K562 (cell line): ENCODE data around the gene ALG5. TPM values are rescaled to one million over a fixed set of nuclear protein-coding genes. Genes with fewer than 3 reads are reported as not detected.

Source experiments
- ATAC-seq: fragments of 200-7000 bp; cut with Tn5 transposase; 3 replicates; pipeline ENCODE4 v1.9.1; 2020; ENCODE audit warnings: moderate library complexity
- BruUV-seq: library from RNA; stranded (reverse); fragments of 400-500 nt; replicated peaks from 2 replicates; lab custom pipeline; 2021; lab: Mats Ljungman, UMichigan
- CTCF ChIA-PET: fragments of 300-600 bp; formaldehyde crosslinking; extraction: SDS; loops from one replicate; lab custom pipeline; 2021; ENCODE audit warnings: low intra/inter-chr PET ratio; lab: Yijun Ruan, JAX
- POLR2A ChIA-PET: fragments of 300-600, 350-650 bp; sonication (Branson Sonifier 250); formaldehyde crosslinking; extraction: SDS; loops from one replicate; lab custom pipeline; 2021; ENCODE audit warnings: antibody characterized with exemption, inconsistent platforms; lab: Yijun Ruan, JAX
- DNase-seq, 4 experiments: peaks; one replicate each; pipeline versions ENCODE4 v3.0.0 to v3.0.0-alpha.2; 2011 to 2018; ENCODE audit warnings: low spot score in 3 of 4, mixed read lengths in 3 of 4; ENCODE audit errors: extremely low read depth in 1 of 4
- FAIRE-seq: peaks from 2 replicates; lab custom pipeline; 2011; peaks lifted over from hg19 to GRCh38; lab: Jason Lieb, UNC
- H2AFZ ChIP-seq: 2 replicates; pipeline ENCODE4 v1.6.0; 2011; ENCODE audit warnings: low read depth, low read length, control low read depth, inconsistent platforms
- H3K27ac ChIP-seq: fragments of 200-600 bp; 3 replicates; pipeline ENCODE4 v1.8.0; 2011; ENCODE audit warnings: low read depth, mild to moderate bottlenecking, control low read depth, inconsistent platforms, low read length, moderate library complexity, mixed read lengths; ENCODE audit errors: extremely low read depth
- H3K27me3 ChIP-seq, 2 experiments: fragments of 300-600 bp in 1 of 2; 2 replicates in 1 of 2; 3 replicates in 1 of 2; pipeline versions ENCODE4 v1.6.0 to v1.8.0; 2011; ENCODE audit warnings: inconsistent platforms in 2 of 2, low read length in 2 of 2, mild to moderate bottlenecking in 1 of 2, mixed read lengths in 1 of 2, moderate library complexity in 1 of 2; ENCODE audit not compliant: control insufficient read depth in 2 of 2, insufficient read depth in 2 of 2
- H3K36me3 ChIP-seq: fragments of 300-600 bp; 3 replicates; pipeline ENCODE4 v1.8.0; 2011; ENCODE audit warnings: mild to moderate bottlenecking, low read length, inconsistent platforms; ENCODE audit not compliant: control insufficient read depth, insufficient read depth
- H3K4me1 ChIP-seq, 2 experiments: fragments of 200-600 bp in 1 of 2; replicated peaks in 1 of 2; 2 replicates in 1 of 2; 3 replicates in 1 of 2; pipeline versions ENCODE4 v1.5.1 to v1.8.0; 2011; ENCODE audit warnings: inconsistent platforms in 2 of 2, low read length in 2 of 2, mild to moderate bottlenecking in 1 of 2, mixed read lengths in 1 of 2, moderate library complexity in 1 of 2; ENCODE audit not compliant: control insufficient read depth in 2 of 2, insufficient read depth in 2 of 2
- H3K4me2 ChIP-seq: 2 replicates; pipeline ENCODE4 v1.6.1; 2011; ENCODE audit warnings: low read length, control low read depth, inconsistent platforms, mixed read lengths; ENCODE audit not compliant: insufficient read depth
- H3K4me3 ChIP-seq: fragments of 200-600 bp; sonication (generic), shearing (Covaris generic); 2 replicates; pipeline ENCODE4 v1.5.1; 2016; ENCODE audit warnings: control low read depth, inconsistent platforms
- H3K79me2 ChIP-seq: fragments of 200-600 bp; 3 replicates; pipeline ENCODE4 v1.8.0; 2011; ENCODE audit warnings: low read length, inconsistent platforms; ENCODE audit not compliant: control insufficient read depth, insufficient read depth
- H3K9ac ChIP-seq, 2 experiments: 2 replicates each; pipeline versions ENCODE4 v1.6.0 to v1.6.1; 2011; ENCODE audit warnings: low read depth in 2 of 2, low read length in 2 of 2, control low read depth in 1 of 2, inconsistent platforms in 1 of 2, mild to moderate bottlenecking in 1 of 2, mixed read lengths in 1 of 2; ENCODE audit not compliant: insufficient read depth in 1 of 2
- H3K9me1 ChIP-seq: one replicate; pipeline ENCODE4 v1.6.0; 2011; ENCODE audit warnings: inconsistent platforms, mild to moderate bottlenecking, low read length, moderate library complexity; ENCODE audit not compliant: control insufficient read depth, insufficient read depth
- H3K9me3 ChIP-seq: replicated peaks from 2 replicates; pipeline ENCODE4 v1.5.1; 2011; ENCODE audit warnings: low read depth, low read length, inconsistent platforms; ENCODE audit not compliant: control insufficient read depth, insufficient read depth
- H4K20me1 ChIP-seq: replicated peaks from 2 replicates; pipeline ENCODE4 v1.6.1; 2011; ENCODE audit warnings: low read length, inconsistent platforms, mixed read lengths; ENCODE audit not compliant: control insufficient read depth, insufficient read depth
- ATF1 ChIP-seq, 2 experiments: fragments of 450-650 bp in 1 of 2; IDR thresholded peaks; 2 replicates each; pipeline ENCODE4 v1.6.1; 2016; ENCODE audit warnings: missing compliant biosample characterization in 1 of 2, missing genetic modification characterization in 1 of 2
- BACH1 ChIP-seq: fragments of 200-800 bp; sonication (Bioruptor generic); IDR thresholded peaks from 2 replicates; pipeline ENCODE4 v1.6.1; 2016; ENCODE audit warnings: missing genetic modification characterization, missing compliant biosample characterization
- CAMTA2 ChIP-seq: fragments of 250-450 bp; sonication (Bioruptor Pico); conservative IDR thresholded peaks from 2 replicates; pipeline ENCODE4 v1.5.1; 2022
- CHD2 ChIP-seq: IDR thresholded peaks from 2 replicates; pipeline ENCODE4 v1.6.1; 2011; ENCODE audit warnings: low read depth, low read length
- EGR1 ChIP-seq: fragments of 450-650 bp; conservative IDR thresholded peaks from 2 replicates; pipeline ENCODE4 v1.6.1; 2017; ENCODE audit warnings: mild to moderate bottlenecking
- ESRRB ChIP-seq: fragments of 250-450 bp; sonication (Bioruptor Pico); IDR thresholded peaks from 2 replicates; pipeline ENCODE4 v1.5.0; 2020; ENCODE audit warnings: mild to moderate bottlenecking, moderate library complexity, borderline replicate concordance
- FOS ChIP-seq: IDR thresholded peaks from 3 replicates; pipeline ENCODE4 v1.6.1; 2011; ENCODE audit not compliant: insufficient read length; ENCODE audit errors: extremely low read depth
- FOXP4 ChIP-seq: sonication (generic); formaldehyde crosslinking; IDR thresholded peaks from 2 replicates; pipeline ENCODE4 v1.8.0; 2022; ENCODE audit warnings: mild to moderate bottlenecking, missing genetic modification reagents, borderline replicate concordance
- GTF2B ChIP-seq: IDR thresholded peaks from 2 replicates; pipeline ENCODE4 v1.6.1; 2011; ENCODE audit not compliant: insufficient read length; ENCODE audit errors: extremely low read depth
- ID3 ChIP-seq, 2 experiments: fragments of 250-450 bp in 1 of 2; fragments of 450-650 bp in 1 of 2; sonication (Bioruptor Pico) in 1 of 2; IDR thresholded peaks; 2 replicates each; pipeline versions ENCODE4 v1.6.1 to v1.8.0; 2016 to 2021; ENCODE audit warnings: mild to moderate bottlenecking in 2 of 2, moderate library complexity in 2 of 2, missing compliant biosample characterization in 1 of 2, missing genetic modification characterization in 1 of 2
- NELFE ChIP-seq: IDR thresholded peaks from 2 replicates; pipeline ENCODE4 v1.6.1; 2011; ENCODE audit warnings: mild to moderate bottlenecking; ENCODE audit not compliant: insufficient read depth, insufficient read length
- TFAP4 ChIP-seq: sonication (generic); formaldehyde crosslinking; IDR thresholded peaks from 2 replicates; pipeline ENCODE4 v1.8.0; 2022; ENCODE audit warnings: missing genetic modification reagents, mild to moderate bottlenecking, moderate library complexity, borderline replicate concordance
- TRIM24 ChIP-seq, 2 experiments: fragments of 450-650 bp; IDR thresholded peaks; 2 replicates each; pipeline ENCODE4 v1.6.1; 2016
- ZNF121 ChIP-seq: sonication (generic); formaldehyde crosslinking; conservative IDR thresholded peaks from 2 replicates; pipeline ENCODE4 v1.8.0; 2022; ENCODE audit warnings: missing genetic modification reagents
- WGBS: fragments of 100-300 bp; shearing (Covaris generic); methylation state at CpG from one replicate; pipeline ENCODE4 v1.1.6; 2016; ENCODE audit warnings: low coverage, mixed read lengths; ENCODE audit not compliant: insufficient coverage; ENCODE audit errors: missing lambda C conversion rate; 5-methylcytosine and 5-hydroxymethylcytosine counted together
- in situ Hi-C: fragments of 300-500 bp; cut with MboI; formaldehyde crosslinking; loops from 4 replicates; pipeline ENCODE4 v1.15.0; 2018; ENCODE audit warnings: inconsistent platforms, mixed read lengths
- intact Hi-C: fragments of 100-400 bp; cut with micrococcal nuclease; formaldehyde crosslinking; loops from 2 replicates; pipeline ENCODE4 v1.14.2; 2022
- polyA plus RNA-seq, 8 experiments: library from polyadenylated mRNA; depleted of rRNA in 4 of 8; stranded (reverse) in 5 of 8; unstranded in 3 of 8; fragments of >200 nt; fragmentation: Nextera tagmentation in 2 of 8; fragmentation: Illumina TruSeq in 1 of 8; extraction: Ambion mirVana in 2 of 8; extraction: Trizol in 1 of 8; gene quantifications; 2 replicates each; pipeline versions ENCODE4 v1.2.1 to v1.2.3, GENCODE V29; 2011 to 2014; ENCODE audit warnings: inconsistent platforms in 1 of 8, missing spikeins in 1 of 8
- total RNA-seq, 7 experiments: library from RNA; depleted of rRNA in 6 of 7; stranded (reverse); fragments of >200 nt in 6 of 7; fragmentation: Illumina TruSeq in 2 of 7; extraction: Trizol in 2 of 7; gene quantifications; 2 replicates each; pipeline versions ENCODE4 v1.2.1 to v1.2.3, GENCODE V29; 2011 to 2021; ENCODE audit warnings: low replicate concordance in 1 of 7

The ALG5 gene
- total and polyA plus RNA-seq, 9 of the 15 experiments (the other 6 are each of a cell fraction or from before 2014, with no cell fraction given), result 33.6 to 80.5 (median 48.2) TPM

- BruUV-seq, result no TSS peak
- H3K4me1 ChIP-seq, result peaks cover 0 to 4% of the 10 kb centered on the region in 2 experiments; a peak in 2 of 5 replicates
- in situ Hi-C loops (no loop called here), intact Hi-C loops (no loop called here)
- no peaks in the 10 kb centered on the region for H3K36me3 ChIP-seq
- H3K27me3 ChIP-seq, result peaks cover 21 to 25% of the 10 kb centered on the region in 2 experiments
- DNase-seq (no peak), ATAC-seq (no peak), FAIRE-seq (no peak)
- no peak overlapping the region for H2AFZ ChIP-seq
- no peaks in the 10 kb centered on the region for H3K9me1 ChIP-seq
- no peak overlapping the region for H3K9ac ChIP-seq
- ChIA-PET POLR2A (no interaction called here), CTCF (no interaction called here)
- no peaks in the 10 kb centered on the region for H3K9me3 ChIP-seq
- H3K79me2 ChIP-seq, result no peaks in the 10 kb centered on the region
- no peak overlapping the region for H3K27ac ChIP-seq
- H4K20me1 ChIP-seq, result no peaks in the 10 kb centered on the region
- H3K4me2 ChIP-seq, result no peak overlapping the region
- TF ChIP-seq CAMTA2 (CRISPR knock-in tag) (no peak), NELFE (no peak), GTF2B (no peak), FOS (no peak), BACH1 (no peak), TRIM24 (IDR thresholded peaks at IDR 0.05) (no peak), TFAP4 (no peak), ATF1 (CRISPR knock-in tag; IDR thresholded peaks at IDR 0.05) (no peak), ATF1 (tag; IDR thresholded peaks at IDR 0.05) (no peak), ESRRB (CRISPR knock-in tag) (no peak), CHD2 (no peak), ID3 (CRISPR knock-in tag; IDR thresholded peaks at IDR 0.05) (no peak), ID3 (tag; IDR thresholded peaks at IDR 0.05) (no peak), ZNF121 (no peak), FOXP4 (CRISPR knock-in tag) (no peak), EGR1 (no peak)
- WGBS, result 2% methylated on average over 5 of the region's 5 CpGs
- H3K4me3 ChIP-seq, result no peak overlapping the region
These were observed 84.0 kb downstream of the ALG5 start for GRCh38 chr13:36915106-36915505.
